ENCODE data around the gene PALM2AKAP2. TPM values are rescaled to one million over a fixed set of nuclear protein-coding genes. Genes with fewer than 3 reads are reported as not detected.

PALM2AKAP2 gene
- total and polyA plus RNA-seq, 10 of the 15 experiments (the other 5 are each of a cell fraction or from before 2014, with no cell fraction given) = 0.01 TPM; not detected in 9

DNA sequence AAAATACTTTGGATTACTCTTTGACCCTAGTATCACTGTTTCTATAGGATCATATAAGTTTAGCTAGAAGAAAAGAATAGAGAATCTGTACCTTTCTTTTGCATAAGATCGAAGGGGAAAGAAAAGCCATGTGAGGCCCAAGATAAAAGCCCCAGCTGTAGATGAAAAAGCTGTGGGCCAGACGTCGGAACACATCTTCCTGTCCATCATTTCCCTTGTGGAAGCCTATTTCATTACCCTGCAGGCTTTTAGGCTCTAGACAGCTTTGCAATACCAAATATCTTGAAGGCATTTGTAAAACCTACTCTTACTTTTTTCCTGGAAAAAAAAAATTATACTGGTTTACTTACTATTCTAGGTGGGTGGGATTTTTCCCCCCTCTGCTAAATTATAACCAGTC lies 10.0 kb downstream of the PALM2AKAP2 start:
- no peak overlapping the region for H3K27ac ChIP-seq (ENCODE audit: control insufficient read depth, insufficient read depth)
- no TSS peak for BruUV-seq (replicated peaks)
- H4K20me1 ChIP-seq (ENCODE audit: control insufficient read depth, insufficient read depth) = no peaks in the 10 kb centered on the region
- H3K79me2 ChIP-seq (ENCODE audit: control insufficient read depth, insufficient read depth, low read length) = no peaks in the 10 kb centered on the region
- H3K9ac ChIP-seq (ENCODE audit: control insufficient read depth, insufficient read depth, low read length) = no peak overlapping the region
- no peak overlapping the region for H3K4me3 ChIP-seq
- POLR2A ChIA-PET = interaction anchor here (0.5 kb wide), 1 partner anchor 207 kb away, joined by 3 read pairs; no protein-coding TSS in a partner anchor
- in situ Hi-C loops (cut with MboI) = no loop called here
- H2AFZ ChIP-seq (ENCODE audit: control insufficient read depth, low read depth, low read length) = no peak overlapping the region
- CTCF ChIA-PET = no interaction called here
- H3K9me3 ChIP-seq (replicated peaks; ENCODE audit: control insufficient read depth, insufficient read depth, low read length) = no peaks in the 10 kb centered on the region
- DNase-seq (ENCODE audit: low read depth, low spot score) (no peak), ATAC-seq (no peak), FAIRE-seq (no peak)
- SMC1A ChIA-PET (ENCODE audit: uncharacterized antibody, unreplicated experiment) = no interaction called here
- TF ChIP-seq NFIC (IDR thresholded peaks at IDR 0.05; ENCODE audit: low read depth, low read length) = no peak
- TF ChIP-seq, protein P1, sequence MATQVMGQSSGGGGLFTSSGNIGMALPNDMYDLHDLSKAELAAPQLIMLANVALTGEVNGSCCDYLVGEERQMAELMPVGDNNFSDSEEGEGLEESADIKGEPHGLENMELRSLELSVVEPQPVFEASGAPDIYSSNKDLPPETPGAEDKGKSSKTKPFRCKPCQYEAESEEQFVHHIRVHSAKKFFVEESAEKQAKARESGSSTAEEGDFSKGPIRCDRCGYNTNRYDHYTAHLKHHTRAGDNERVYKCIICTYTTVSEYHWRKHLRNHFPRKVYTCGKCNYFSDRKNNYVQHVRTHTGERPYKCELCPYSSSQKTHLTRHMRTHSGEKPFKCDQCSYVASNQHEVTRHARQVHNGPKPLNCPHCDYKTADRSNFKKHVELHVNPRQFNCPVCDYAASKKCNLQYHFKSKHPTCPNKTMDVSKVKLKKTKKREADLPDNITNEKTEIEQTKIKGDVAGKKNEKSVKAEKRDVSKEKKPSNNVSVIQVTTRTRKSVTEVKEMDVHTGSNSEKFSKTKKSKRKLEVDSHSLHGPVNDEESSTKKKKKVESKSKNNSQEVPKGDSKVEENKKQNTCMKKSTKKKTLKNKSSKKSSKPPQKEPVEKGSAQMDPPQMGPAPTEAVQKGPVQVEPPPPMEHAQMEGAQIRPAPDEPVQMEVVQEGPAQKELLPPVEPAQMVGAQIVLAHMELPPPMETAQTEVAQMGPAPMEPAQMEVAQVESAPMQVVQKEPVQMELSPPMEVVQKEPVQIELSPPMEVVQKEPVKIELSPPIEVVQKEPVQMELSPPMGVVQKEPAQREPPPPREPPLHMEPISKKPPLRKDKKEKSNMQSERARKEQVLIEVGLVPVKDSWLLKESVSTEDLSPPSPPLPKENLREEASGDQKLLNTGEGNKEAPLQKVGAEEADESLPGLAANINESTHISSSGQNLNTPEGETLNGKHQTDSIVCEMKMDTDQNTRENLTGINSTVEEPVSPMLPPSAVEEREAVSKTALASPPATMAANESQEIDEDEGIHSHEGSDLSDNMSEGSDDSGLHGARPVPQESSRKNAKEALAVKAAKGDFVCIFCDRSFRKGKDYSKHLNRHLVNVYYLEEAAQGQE (IDR thresholded peaks at IDR 0.05; ENCODE audit: low read depth, low read length) = no peak
- no peak for TF ChIP-seq NRF1 (conservative IDR thresholded peaks at IDR 0.05; ENCODE audit: low read depth, low read length)
- no peak for TF ChIP-seq SIN3A (IDR thresholded peaks at IDR 0.05; ENCODE audit: low read depth, low read length)
- no peaks in the 10 kb centered on the region for H3K36me3 ChIP-seq (ENCODE audit: control insufficient read depth in 2 of 2, insufficient read depth in 2 of 2, low read length in 1 of 2)
- RAD21 ChIA-PET (ENCODE audit: unreplicated experiment) = interaction anchor here (0.6 kb wide), 1 partner anchor 16 kb away, joined by 3 read pairs; no protein-coding TSS in a partner anchor
- no peaks in the 10 kb centered on the region for H3K4me1 ChIP-seq (ENCODE audit: control insufficient read depth, insufficient read depth, low read length)
- WGBS (ENCODE audit: insufficient coverage, insufficient replicate concordance, low lambda C conversion rate, missing lambda C conversion rate) = 21% methylated on average over 3 of the region's 3 CpGs
- intact Hi-C loops (cut with micrococcal nuclease; ENCODE audit: unreplicated experiment) = no loop called here
- H3K4me2 ChIP-seq (ENCODE audit: control insufficient read depth, insufficient read depth) = no peak overlapping the region
- H3K27me3 ChIP-seq (replicated peaks in 1 of 2; ENCODE audit: control insufficient read depth in 2 of 2, insufficient read depth in 2 of 2, low read length in 1 of 2) = peaks cover 0 to 5% of the 10 kb centered on the region in 2 experiments; a peak in 1 of 4 replicates
